Left ventricle myocardium superior (tissue), 1 donor: ENCODE data around the gene TCAIM. TPM values are rescaled to one million over a fixed set of nuclear protein-coding genes. Genes with fewer than 3 reads are reported as not detected.
"Not testable (repeated sequence)": the region's sequence is repeated elsewhere in the genome, so short reads cannot be mapped to it uniquely, and the experiment has no call there.

ENCODE experiments used
- ATAC-seq: fragments of 200-7000 bp; cut with Tn5 transposase; one replicate; pipeline ENCODE4 v1.9.1; 2020; ENCODE audit warnings: mild to moderate bottlenecking, moderate library complexity
- DNase-seq: peaks from one replicate; pipeline ENCODE4 v3.0.0-alpha.2; 2020
- intact Hi-C: fragments of 100-400 bp; cut with micrococcal nuclease; formaldehyde crosslinking; loops from one replicate; pipeline ENCODE4 v1.11.0; 2022
- total RNA-seq: library from RNA; stranded (reverse); fragmentation: NEBNext Ultra II Directional; extraction: Animal tissue kit (Norgen Biotek cat#: 25700); gene quantifications from one replicate; pipeline ENCODE4 v1.2.1, GENCODE V29; 2021
- donor health status: DM: no; HTN: yes; CAD: no; lungs with severe emphysema.

The TCAIM gene
- total RNA-seq, 1 donor from 2014 or later, result 34.7 TPM

GRCh38 chr3:44339181-44340057 is 853 bp downstream of the TCAIM start:
- no peak for ATAC-seq
- intact Hi-C loops, result no loop called here

GRCh38 chr3:44340058-44340395 is 1.5 kb downstream of the TCAIM start:
- no peak for ATAC-seq
- no peak for DNase-seq
- intact Hi-C loops, result no loop called here

More at GRCh38 chr3:44339181-44340057, 853 bp downstream of the TCAIM start:
- DNase-seq, result no peak

GRCh38 chr3:44342176-44342790 is 3.7 kb downstream of the TCAIM start:
- intact Hi-C loops, result no loop called here
- no peak for DNase-seq
- no peak for ATAC-seq

GRCh38 chr3:44343421-44343820 is 4.9 kb downstream of the TCAIM start:
- intact Hi-C loops, result no loop called here
- DNase-seq (no peak), ATAC-seq (no peak)

GRCh38 chr3:44346590-44346989 is 8.0 kb downstream of the TCAIM start:
- not testable (repeated sequence) for ATAC-seq

GRCh38 chr3:44348993-44349392 is 10.4 kb downstream of the TCAIM start:
- intact Hi-C loops, result no loop called here
- DNase-seq, result no peak
- no peak for ATAC-seq

More at GRCh38 chr3:44346590-44346989, 8.0 kb downstream of the TCAIM start:
- intact Hi-C loops, DNase-seq: not testable (repeated sequence)

GRCh38 chr3:44353355-44353924 is 14.9 kb downstream of the TCAIM start:
- DNase-seq (no peak), ATAC-seq (no peak)
- intact Hi-C loops, result no loop called here

- peak; percentile 94 for ATAC-seq
- no peak for DNase-seq
- intact Hi-C loops, result no loop called here
These were observed 16.9 kb downstream of the TCAIM start for GRCh38 chr3:44355362-44356033.

- intact Hi-C loops, result no loop called here
- no peak for ATAC-seq
- no peak for DNase-seq
These were observed 20.7 kb downstream of the TCAIM start for GRCh38 chr3:44359146-44359751.

GRCh38 chr3:44363591-44363990 is 25.0 kb downstream of the TCAIM start:
- ATAC-seq, result no peak
- DNase-seq, result no peak
- intact Hi-C loops, result no loop called here

- DNase-seq (no peak), ATAC-seq (no peak)
- intact Hi-C loops, result no loop called here
These were observed 27.4 kb downstream of the TCAIM start for GRCh38 chr3:44365952-44366351.

GRCh38 chr3:44375450-44375849 is 36.9 kb downstream of the TCAIM start:
- intact Hi-C loops, result no loop called here
- DNase-seq (no peak), ATAC-seq (no peak)

- intact Hi-C loops, result no loop called here
- no peak for ATAC-seq
These were observed 48.8 kb downstream of the TCAIM start for GRCh38 chr3:44387404-44387803.

GRCh38 chr3:44392489-44392888 is 53.9 kb downstream of the TCAIM start:
- ATAC-seq, result no peak
- DNase-seq, result no peak
- intact Hi-C loops, result no loop called here

More at GRCh38 chr3:44387404-44387803, 48.8 kb downstream of the TCAIM start:
- DNase-seq, result no peak

- no peak for ATAC-seq
- DNase-seq, result no peak
- intact Hi-C loops, result no loop called here
These were observed 57.1 kb downstream of the TCAIM start for GRCh38 chr3:44395714-44396113.

- no peak for DNase-seq
- intact Hi-C loops, result no loop called here
These were observed 57.9 kb downstream of the TCAIM start for GRCh38 chr3:44396200-44397171.

GRCh38 chr3:44398271-44398670 is 59.7 kb downstream of the TCAIM start:
- intact Hi-C loops, ATAC-seq, DNase-seq: not testable (repeated sequence)

More at GRCh38 chr3:44396200-44397171, 57.9 kb downstream of the TCAIM start:
- ATAC-seq, result no peak

- intact Hi-C loops, result no loop called here
- ATAC-seq, result peak; percentile 51
- DNase-seq, result no peak
These were observed 60.3 kb downstream of the TCAIM start for GRCh38 chr3:44398853-44399252.
